PC-9 (cell line): ENCODE data around the gene APCDD1L.

ENCODE experiments used
- CTCF ChIP-seq: fragments of 200-600 bp; sonication (generic); conservative IDR thresholded peaks from 2 replicates; pipeline ENCODE4 v1.6.1; 2017; ENCODE audit warnings: mixed run types, antibody characterized with exemption, mild to moderate bottlenecking, moderate library complexity
- EZH2 ChIP-seq: fragments of 200-600 bp; sonication (generic); IDR thresholded peaks from 2 replicates; pipeline ENCODE4 v1.8.0; 2017; ENCODE audit warnings: antibody characterized with exemption, low read depth

GRCh38 chr20:58492074-58492718 lies 23.0 kb downstream of the APCDD1L start:
- TF ChIP-seq EZH2 (no peak), CTCF (no peak)
